SU-DHL-6 (cell line): Measurements from ENCODE around the gene ABCA13.

Experiments used
- CTCF ChIP-seq: fragments of 200-600 bp; sonication (generic); IDR thresholded peaks from one replicate; pipeline ENCODE4 v1.5.1; 2017; ENCODE audit warnings: antibody characterized with exemption, mild to moderate bottlenecking, low read length, moderate library complexity; ENCODE audit not compliant: insufficient read depth, poor library complexity, severe bottlenecking
- EZH2phosphoT487 ChIP-seq: fragments of 200-600 bp; sonication (generic), shearing (Covaris generic); conservative IDR thresholded peaks from 2 replicates; pipeline ENCODE4 v1.6.1; 2018; ENCODE audit warnings: mild to moderate bottlenecking, antibody characterized with exemption, low read length, moderate library complexity, mixed read lengths

GRCh38 chr7:48175019-48175418 is 3.8 kb downstream of the ABCA13 start:
- TF ChIP-seq CTCF (no peak), EZH2phosphoT487 (no peak)
